ENCODE results near the gene RNF152.

GRCh38 chr18:61817086-61817485, 75.7 kb downstream of the RNF152 start:
- TF ChIP-seq CTCF (IDR thresholded peaks at IDR 0.05) (no peak), GABPA (IDR thresholded peaks at IDR 0.05; ENCODE audit: low read depth) (no peak), TAF1 (IDR thresholded peaks at IDR 0.05; ENCODE audit: borderline replicate concordance, low read depth, low read length) (no peak), FOSL2 (IDR thresholded peaks at IDR 0.05; ENCODE audit: borderline replicate concordance, low read depth) (no peak), GATA2 (CRISPR knock-in tag; IDR thresholded peaks at IDR 0.05) (no peak), NFIC (IDR thresholded peaks at IDR 0.05; ENCODE audit: borderline replicate concordance) (no peak), EZH2phosphoT487 (IDR thresholded peaks at IDR 0.05; ENCODE audit: borderline replicate concordance, low read depth) (no peak), IRF3 (IDR thresholded peaks at IDR 0.05; ENCODE audit: low read depth, low read length) (no peak), SMC3 (IDR thresholded peaks at IDR 0.05; ENCODE audit: low read depth, low read length) (no peak), POLR2AphosphoS5 (IDR thresholded peaks at IDR 0.05; ENCODE audit: low read depth, low read length) (no peak), MAX (IDR thresholded peaks at IDR 0.05; ENCODE audit: low read depth) (no peak), CHD2 (IDR thresholded peaks at IDR 0.05; ENCODE audit: low read length, partially characterized antibody) (no peak), FOXJ3 (CRISPR knock-in tag; IDR thresholded peaks at IDR 0.05) (no peak), RXRA (IDR thresholded peaks at IDR 0.05; ENCODE audit: borderline replicate concordance, low read depth) (no peak)
